Panc1 (cell line): ENCODE measurements around the gene KRTCAP2. TPM values are rescaled to one million over a fixed set of nuclear protein-coding genes. Genes with fewer than 3 reads are reported as not detected.

Experiments
- ATAC-seq: fragments of 200-7000 bp; cut with Tn5 transposase; 2 replicates; pipeline ENCODE4 v1.9.1; 2020; ENCODE audit warnings: mild to moderate bottlenecking, moderate library complexity
- BruUV-seq: library from RNA; stranded (reverse); fragments of 400-500 nt; replicated peaks from 2 replicates; lab custom pipeline; 2021; lab: Mats Ljungman, UMichigan
- CTCF ChIA-PET: fragments of 300-600 bp; sonication (Branson Sonifier 250); formaldehyde crosslinking; loops from one replicate; lab custom pipeline; 2022; ENCODE audit warnings: antibody characterized with exemption; lab: Charles Lee
- POLR2A ChIA-PET: fragments of 300-600 bp; sonication (Branson Sonifier 250); formaldehyde crosslinking; loops from one replicate; lab custom pipeline; 2022; ENCODE audit warnings: antibody characterized with exemption; lab: Charles Lee
- DNase-seq: peaks from one replicate; pipeline ENCODE4 v3.0.0-alpha.2; 2010; ENCODE audit warnings: low read depth, low spot score
- H3K27ac ChIP-seq: 2 replicates; pipeline ENCODE4 v1.5.1; 2011; ENCODE audit warnings: mild to moderate bottlenecking, low read length, inconsistent platforms
- H3K27me3 ChIP-seq: fragments of 200-500 bp; sonication (Bioruptor generic); 2 replicates; pipeline ENCODE4 v1.6.0; 2014; ENCODE audit warnings: low read length, inconsistent platforms; ENCODE audit not compliant: control insufficient read depth, insufficient read depth
- H3K36me3 ChIP-seq: fragments of 200-500 bp; sonication (Bioruptor generic); 2 replicates; pipeline ENCODE4 v1.5.1; 2014; ENCODE audit warnings: inconsistent platforms, mild to moderate bottlenecking, low read length, moderate library complexity; ENCODE audit not compliant: control insufficient read depth, insufficient read depth
- H3K4me1 ChIP-seq: 2 replicates; pipeline ENCODE4 v1.5.1; 2011; ENCODE audit warnings: inconsistent platforms, mild to moderate bottlenecking, low read length, moderate library complexity; ENCODE audit not compliant: control insufficient read depth, insufficient read depth
- H3K4me3 ChIP-seq, 2 experiments: 2 replicates each; pipeline ENCODE4 v1.5.1; 2011 to 2012; ENCODE audit warnings: low read depth in 2 of 2, low read length in 2 of 2, mild to moderate bottlenecking in 2 of 2, inconsistent platforms in 1 of 2, moderate library complexity in 1 of 2
- H3K9me3 ChIP-seq: fragments of 200-500 bp; sonication (Bioruptor generic); 2 replicates; pipeline ENCODE4 v1.5.1; 2014; ENCODE audit warnings: low read depth, mild to moderate bottlenecking, inconsistent platforms, low read length, moderate library complexity; ENCODE audit not compliant: control insufficient read depth, insufficient read depth
- POLR2AphosphoS5 ChIP-seq: IDR thresholded peaks from 2 replicates; pipeline ENCODE4 v1.6.1; 2012; ENCODE audit warnings: mild to moderate bottlenecking, low read depth, low read length, moderate library complexity
- SIN3A ChIP-seq: IDR thresholded peaks from 2 replicates; pipeline ENCODE4 v1.6.1; 2012; ENCODE audit warnings: low read depth, mild to moderate bottlenecking, low read length, moderate library complexity, borderline replicate concordance; ENCODE audit not compliant: insufficient read depth
- TCF7L2 ChIP-seq: IDR thresholded peaks from 2 replicates; pipeline ENCODE4 v1.6.1; 2011; ENCODE audit warnings: mild to moderate bottlenecking, low read depth, low read length, inconsistent platforms
- in situ Hi-C: cut with HindIII; loops from 2 replicates; pipeline ENCODE4 v1.10.0; 2016; ENCODE audit warnings: low sequenced_read_pairs, low pct_unique_long_range_greater_than_20kb
- intact Hi-C: fragments of 100-400 bp; cut with micrococcal nuclease; formaldehyde crosslinking; loops from one replicate; pipeline ENCODE4 v1.10.0; 2022; ENCODE audit not compliant: unreplicated experiment
- total RNA-seq: library from RNA; stranded (reverse); gene quantifications from one replicate; pipeline ENCODE4 v1.2.1, GENCODE V29; 2021; ENCODE audit not compliant: unreplicated experiment
- TF ChIP-seq, protein P1 (sequence below): fragments of 450-650 bp; IDR thresholded peaks from 2 replicates; pipeline ENCODE4 v1.5.1; 2017; ENCODE audit warnings: mild to moderate bottlenecking
- TF ChIP-seq, protein P2 (sequence below), 2 experiments: IDR thresholded peaks; 2 replicates each; pipeline ENCODE4 v1.6.1; 2011 to 2012; ENCODE audit warnings: low read depth in 2 of 2, control low read depth in 1 of 2, low read length in 1 of 2, mild to moderate bottlenecking in 1 of 2, moderate library complexity in 1 of 2; ENCODE audit not compliant: insufficient read depth in 1 of 2

The KRTCAP2 gene
- total RNA-seq, 1 experiment from 2014 or later, result 155 TPM

DNA sequence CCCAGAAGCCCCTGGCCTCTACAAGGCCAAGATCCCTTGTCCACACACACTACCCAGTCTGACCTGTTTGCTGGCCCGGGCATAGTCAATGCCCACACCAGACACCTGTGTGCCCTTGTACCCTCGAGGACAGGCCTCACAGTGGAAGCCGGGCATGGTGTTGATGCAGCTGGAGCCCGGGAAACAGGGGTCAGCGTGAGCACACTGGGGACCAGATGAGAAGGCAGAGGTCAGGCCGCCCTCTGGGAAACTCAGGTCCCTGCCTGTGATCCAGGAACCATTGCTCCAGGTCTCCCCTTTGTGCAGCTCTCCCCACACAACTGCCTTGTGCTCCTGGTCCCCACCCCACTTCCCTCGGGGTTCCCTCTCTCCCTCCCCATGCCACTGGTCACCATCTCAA is 29.1 kb upstream of the KRTCAP2 start:
- 0 out of 2 replicates have a peak, but pooled peaks have one; percentile 16 for TF ChIP-seq POLR2AphosphoS5
- no peak for TF ChIP-seq SIN3A
- no peak overlapping the region for H3K4me3 ChIP-seq
- no peaks in the 10 kb centered on the region for H3K27me3 ChIP-seq
- DNase-seq (no peak), ATAC-seq (no peak)
- intact Hi-C loops, result no loop called here
- no peaks in the 10 kb centered on the region for H3K9me3 ChIP-seq
- no TSS peak for BruUV-seq
- no peak overlapping the region for H3K27ac ChIP-seq
- ChIA-PET POLR2A (no interaction called here), CTCF (no interaction called here)
- peaks cover 4% of the 10 kb centered on the region for H3K4me1 ChIP-seq
- in situ Hi-C loops, result no loop called here
- H3K36me3 ChIP-seq, result 0 out of 2 replicates have a peak, but pooled peaks cover 3% of the 10 kb centered on the region

DNA sequence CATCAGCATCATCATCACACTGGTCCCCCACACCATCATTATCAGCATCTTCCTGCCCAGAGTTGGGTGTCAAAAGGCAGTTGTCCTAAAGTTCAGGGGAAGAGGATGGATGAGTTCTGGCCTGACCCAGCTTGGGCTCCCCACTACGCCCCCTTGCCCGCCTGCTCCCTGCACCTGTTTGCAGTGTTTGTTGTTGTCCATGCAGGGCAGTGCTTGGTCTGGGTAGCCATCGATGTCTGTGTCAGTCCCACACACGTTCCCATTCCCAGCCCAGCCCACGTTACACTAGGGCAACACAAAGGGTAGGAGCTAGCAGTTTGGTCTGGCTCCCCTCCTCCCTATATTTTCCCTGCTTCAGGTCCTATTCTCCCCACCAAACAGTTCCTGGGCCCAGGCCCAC is 27.8 kb upstream of the KRTCAP2 start:
- ChIA-PET POLR2A (no interaction called here), CTCF (no interaction called here)
- H3K4me1 ChIP-seq, result peaks cover 4% of the 10 kb centered on the region
- H3K27ac ChIP-seq, result no peak overlapping the region
- H3K9me3 ChIP-seq, result no peaks in the 10 kb centered on the region
- in situ Hi-C loops (no loop called here), intact Hi-C loops (no loop called here)
- TF ChIP-seq, protein P1, sequence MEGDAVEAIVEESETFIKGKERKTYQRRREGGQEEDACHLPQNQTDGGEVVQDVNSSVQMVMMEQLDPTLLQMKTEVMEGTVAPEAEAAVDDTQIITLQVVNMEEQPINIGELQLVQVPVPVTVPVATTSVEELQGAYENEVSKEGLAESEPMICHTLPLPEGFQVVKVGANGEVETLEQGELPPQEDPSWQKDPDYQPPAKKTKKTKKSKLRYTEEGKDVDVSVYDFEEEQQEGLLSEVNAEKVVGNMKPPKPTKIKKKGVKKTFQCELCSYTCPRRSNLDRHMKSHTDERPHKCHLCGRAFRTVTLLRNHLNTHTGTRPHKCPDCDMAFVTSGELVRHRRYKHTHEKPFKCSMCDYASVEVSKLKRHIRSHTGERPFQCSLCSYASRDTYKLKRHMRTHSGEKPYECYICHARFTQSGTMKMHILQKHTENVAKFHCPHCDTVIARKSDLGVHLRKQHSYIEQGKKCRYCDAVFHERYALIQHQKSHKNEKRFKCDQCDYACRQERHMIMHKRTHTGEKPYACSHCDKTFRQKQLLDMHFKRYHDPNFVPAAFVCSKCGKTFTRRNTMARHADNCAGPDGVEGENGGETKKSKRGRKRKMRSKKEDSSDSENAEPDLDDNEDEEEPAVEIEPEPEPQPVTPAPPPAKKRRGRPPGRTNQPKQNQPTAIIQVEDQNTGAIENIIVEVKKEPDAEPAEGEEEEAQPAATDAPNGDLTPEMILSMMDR, result no peak
- TF ChIP-seq POLR2AphosphoS5, result no peak
- TF ChIP-seq SIN3A, result no peak
- TF ChIP-seq, protein P2, sequence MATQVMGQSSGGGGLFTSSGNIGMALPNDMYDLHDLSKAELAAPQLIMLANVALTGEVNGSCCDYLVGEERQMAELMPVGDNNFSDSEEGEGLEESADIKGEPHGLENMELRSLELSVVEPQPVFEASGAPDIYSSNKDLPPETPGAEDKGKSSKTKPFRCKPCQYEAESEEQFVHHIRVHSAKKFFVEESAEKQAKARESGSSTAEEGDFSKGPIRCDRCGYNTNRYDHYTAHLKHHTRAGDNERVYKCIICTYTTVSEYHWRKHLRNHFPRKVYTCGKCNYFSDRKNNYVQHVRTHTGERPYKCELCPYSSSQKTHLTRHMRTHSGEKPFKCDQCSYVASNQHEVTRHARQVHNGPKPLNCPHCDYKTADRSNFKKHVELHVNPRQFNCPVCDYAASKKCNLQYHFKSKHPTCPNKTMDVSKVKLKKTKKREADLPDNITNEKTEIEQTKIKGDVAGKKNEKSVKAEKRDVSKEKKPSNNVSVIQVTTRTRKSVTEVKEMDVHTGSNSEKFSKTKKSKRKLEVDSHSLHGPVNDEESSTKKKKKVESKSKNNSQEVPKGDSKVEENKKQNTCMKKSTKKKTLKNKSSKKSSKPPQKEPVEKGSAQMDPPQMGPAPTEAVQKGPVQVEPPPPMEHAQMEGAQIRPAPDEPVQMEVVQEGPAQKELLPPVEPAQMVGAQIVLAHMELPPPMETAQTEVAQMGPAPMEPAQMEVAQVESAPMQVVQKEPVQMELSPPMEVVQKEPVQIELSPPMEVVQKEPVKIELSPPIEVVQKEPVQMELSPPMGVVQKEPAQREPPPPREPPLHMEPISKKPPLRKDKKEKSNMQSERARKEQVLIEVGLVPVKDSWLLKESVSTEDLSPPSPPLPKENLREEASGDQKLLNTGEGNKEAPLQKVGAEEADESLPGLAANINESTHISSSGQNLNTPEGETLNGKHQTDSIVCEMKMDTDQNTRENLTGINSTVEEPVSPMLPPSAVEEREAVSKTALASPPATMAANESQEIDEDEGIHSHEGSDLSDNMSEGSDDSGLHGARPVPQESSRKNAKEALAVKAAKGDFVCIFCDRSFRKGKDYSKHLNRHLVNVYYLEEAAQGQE (IDR thresholded peaks at IDR 0.05; ENCODE audit: insufficient read depth in 1 of 2, low read depth in 2 of 2, low read length in 1 of 2), result no peak
- no peak for TF ChIP-seq TCF7L2
- BruUV-seq, result no TSS peak
- DNase-seq, result no peak
- no peaks in the 10 kb centered on the region for H3K27me3 ChIP-seq
- H3K4me3 ChIP-seq, result no peak overlapping the region
- no peak for ATAC-seq
- 0 out of 2 replicates have a peak, but pooled peaks cover 3% of the 10 kb centered on the region for H3K36me3 ChIP-seq

DNA sequence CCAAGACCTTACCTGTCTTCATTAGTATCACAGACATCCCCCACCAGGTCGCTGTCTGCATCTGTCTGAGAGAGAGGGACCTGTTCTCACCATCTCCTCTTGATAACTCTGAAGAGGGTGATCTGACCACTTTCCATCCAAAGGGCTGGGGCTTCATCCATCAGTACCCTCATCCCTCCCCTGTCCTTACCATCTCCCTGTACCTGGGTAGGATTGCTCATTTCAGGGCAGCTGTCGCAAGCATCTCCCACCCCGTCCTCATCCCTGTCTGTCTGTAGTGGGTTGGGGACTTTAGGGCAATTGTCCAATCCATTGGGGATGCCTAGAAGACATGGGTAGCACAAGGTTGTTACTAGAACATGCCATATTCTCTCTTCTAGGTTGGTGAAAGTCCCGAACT is 26.7 kb upstream of the KRTCAP2 start:
- ATAC-seq, result no peak
- Histone ChIP-seq H3K4me1 (peaks cover 10% of the 10 kb centered on the region), H3K36me3 (peaks cover 3% of the 10 kb centered on the region; the same call in 1 of the 2 replicates), H3K27me3 (no peaks in the 10 kb centered on the region), H3K9me3 (no peaks in the 10 kb centered on the region), H3K4me3 (no peak overlapping the region), H3K27ac (no peak overlapping the region)
- POLR2A ChIA-PET, result no interaction called here
- no TSS peak for BruUV-seq
- intact Hi-C loops (no loop called here), in situ Hi-C loops (no loop called here)
- TF ChIP-seq POLR2AphosphoS5 (no peak; the same call in 1 of the 2 replicates), SIN3A (no peak), TCF7L2 (no peak)
- TF ChIP-seq, protein P2 (IDR thresholded peaks at IDR 0.05; ENCODE audit: insufficient read depth in 1 of 2, low read depth in 2 of 2, low read length in 1 of 2), result no peak
- TF ChIP-seq, protein P1, result no peak
- CTCF ChIA-PET, result no interaction called here
- DNase-seq, result no peak
